NCI-H1048 (cell line): ENCODE results near the gene MMRN2.
"Not testable (repeated sequence)": the region's sequence is repeated elsewhere in the genome, so short reads cannot be mapped to it uniquely, and the experiment has no call there.

Experiments
- DNase-seq: peaks from one replicate; lab custom pipeline; 2025; lab: John Stamatoyannopoulos, UW

MMRN2 gene

DNA sequence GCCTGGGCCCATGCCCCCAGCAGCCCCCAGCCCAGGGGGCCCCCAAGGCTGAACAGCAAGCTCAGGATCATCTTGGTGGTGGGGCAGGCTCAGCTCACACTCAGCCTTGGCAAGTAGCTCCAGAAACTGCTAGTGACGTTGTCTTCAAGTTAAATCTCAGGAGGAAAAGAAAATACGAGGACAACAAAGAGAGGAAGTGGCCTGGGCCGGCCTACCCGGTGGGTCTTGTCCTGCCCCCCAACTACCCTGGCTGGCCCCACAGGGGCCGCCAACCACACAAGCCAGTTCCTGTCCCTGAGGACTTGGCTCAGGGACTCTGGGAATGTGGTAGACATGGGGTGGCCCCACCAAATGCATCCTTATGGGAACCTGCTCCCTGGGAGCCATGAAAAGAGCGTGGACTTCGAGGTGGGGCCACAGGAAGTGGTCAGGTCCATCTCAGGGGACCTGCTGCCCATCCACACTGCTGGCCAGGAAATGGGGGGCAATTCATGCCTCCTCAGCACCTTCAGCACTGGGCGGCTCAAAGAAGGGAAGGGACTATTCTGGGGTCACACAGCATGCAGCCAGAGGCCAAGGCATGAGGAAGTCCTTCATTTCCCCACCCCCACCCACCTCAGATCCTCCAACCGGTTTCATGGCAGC is at the start of gene MMRN2:
MMRN2 (minus strand) TSS at position 145 of the 645 bp plus-strand sequence; CDS start at position 71, 74 bp downstream.
- no peak for DNase-seq

DNA sequence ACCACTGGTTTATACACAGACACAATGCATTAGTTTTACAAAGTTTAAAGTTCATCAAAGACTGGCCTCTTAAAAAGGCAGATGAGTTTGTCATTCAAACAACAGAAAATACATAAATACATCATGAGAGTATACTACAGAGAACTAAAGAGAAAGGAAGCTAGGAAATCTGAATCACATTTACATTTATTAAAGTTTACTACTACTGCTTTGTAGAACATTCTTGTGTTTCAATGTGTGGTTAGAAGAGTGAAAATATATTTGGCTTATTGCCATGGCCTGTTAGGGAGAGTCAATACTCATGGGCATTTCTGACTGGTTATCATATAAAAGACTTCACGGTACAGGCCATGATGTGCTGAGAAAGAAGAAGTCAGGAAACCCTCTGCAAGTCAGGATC is 49.7 kb upstream of the MMRN2 start:
- DNase-seq, result not testable (repeated sequence)

GRCh38 chr10:87000491-87000890 is 43.1 kb upstream of the MMRN2 start:
- DNase-seq, result no peak

DNA sequence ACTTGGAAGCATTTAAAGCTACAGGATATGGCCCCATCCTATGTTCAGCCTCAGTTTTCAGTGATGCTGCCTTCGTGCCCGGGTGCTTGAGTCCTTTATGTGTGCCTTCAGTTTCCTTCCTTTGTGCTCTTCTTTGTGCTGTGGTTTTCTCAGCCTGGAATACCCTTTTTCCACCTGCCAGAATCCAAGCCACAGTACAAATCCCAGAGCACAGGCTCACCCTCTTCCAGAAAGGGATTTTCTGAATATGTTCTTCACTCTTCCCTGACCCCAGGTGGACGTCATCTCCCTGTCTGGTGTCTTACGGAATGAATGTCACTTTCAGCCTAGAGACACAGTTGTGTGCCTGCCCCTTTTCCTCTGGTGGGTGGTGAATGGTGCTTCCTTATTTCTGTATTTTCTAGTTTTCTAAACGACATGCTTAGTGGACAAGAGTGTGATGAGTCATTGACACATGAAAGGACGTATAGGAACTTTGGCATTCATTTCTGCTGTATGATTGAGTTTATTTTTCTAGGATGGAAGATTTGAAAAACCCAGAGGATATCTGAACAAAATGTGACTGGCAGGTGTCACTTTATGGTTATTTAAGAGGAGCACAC is 42.5 kb upstream of the MMRN2 start:
- not testable (repeated sequence) for DNase-seq

DNA sequence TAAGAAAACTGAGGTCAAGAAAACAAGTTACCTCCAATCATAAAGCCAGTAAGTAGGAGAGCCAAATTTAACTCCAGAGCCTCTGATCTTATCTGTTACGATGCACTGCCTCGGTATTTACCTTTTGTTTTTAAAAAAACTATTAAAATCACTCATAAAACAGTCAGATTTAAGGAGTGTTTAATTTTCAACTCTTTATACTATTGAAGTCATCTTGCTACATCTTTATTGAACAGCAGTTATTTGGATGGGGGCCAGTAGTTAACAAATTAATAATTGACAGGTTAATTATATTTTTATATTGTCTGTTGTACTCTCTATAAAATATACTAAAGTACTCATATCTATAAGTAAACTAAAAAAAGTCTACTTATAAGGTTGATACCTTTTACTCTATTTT is 35.5 kb upstream of the MMRN2 start:
- no peak for DNase-seq

- no peak for DNase-seq
Measured at GRCh38 chr10:86992456-86992855, 35.0 kb upstream of the MMRN2 start.

GRCh38 chr10:86991362-86991761 is 33.9 kb upstream of the MMRN2 start:
- DNase-seq, result not testable (repeated sequence)

DNA sequence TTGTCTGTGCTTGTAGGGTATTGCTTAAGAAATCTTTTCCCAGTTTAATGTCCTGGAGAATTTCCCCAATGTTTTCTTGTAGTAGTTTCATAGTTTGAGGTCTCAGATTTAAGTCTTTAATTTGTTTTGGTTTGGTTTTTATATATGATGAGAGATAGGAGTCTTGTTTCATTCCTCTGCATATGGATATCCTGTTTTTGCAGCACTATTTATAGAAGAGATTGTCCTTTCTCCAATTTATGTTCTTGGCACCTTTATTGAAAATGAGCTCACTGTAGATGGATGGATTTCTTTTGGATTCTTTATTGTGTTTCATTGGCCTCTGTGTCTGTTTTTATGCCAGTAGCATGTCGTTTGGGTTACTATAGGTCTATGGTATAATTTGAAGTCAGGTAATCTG is 31.1 kb upstream of the MMRN2 start:
- no peak for DNase-seq

DNA sequence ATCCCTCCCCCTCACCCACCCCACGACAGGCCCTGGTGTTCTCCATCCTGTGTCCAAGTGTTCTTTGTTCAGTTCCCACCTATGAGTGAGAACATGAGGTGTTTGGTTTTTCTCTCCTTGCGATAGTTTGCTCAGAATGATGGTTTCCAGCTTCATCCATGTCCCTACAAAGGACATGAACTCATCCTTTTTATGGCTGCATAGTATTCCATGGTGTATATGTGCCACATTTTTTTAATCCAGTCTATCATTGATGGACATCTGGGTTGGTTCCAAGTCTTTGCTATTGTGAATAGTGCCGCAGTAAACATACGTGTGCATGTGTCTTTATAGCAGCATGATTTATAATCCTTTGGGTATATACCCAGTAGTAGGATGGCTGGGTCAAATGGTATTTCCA is 27.1 kb upstream of the MMRN2 start:
- DNase-seq, result not testable (repeated sequence)

GRCh38 chr10:86981716-86982115 is 24.3 kb upstream of the MMRN2 start:
- DNase-seq, result no peak

DNA sequence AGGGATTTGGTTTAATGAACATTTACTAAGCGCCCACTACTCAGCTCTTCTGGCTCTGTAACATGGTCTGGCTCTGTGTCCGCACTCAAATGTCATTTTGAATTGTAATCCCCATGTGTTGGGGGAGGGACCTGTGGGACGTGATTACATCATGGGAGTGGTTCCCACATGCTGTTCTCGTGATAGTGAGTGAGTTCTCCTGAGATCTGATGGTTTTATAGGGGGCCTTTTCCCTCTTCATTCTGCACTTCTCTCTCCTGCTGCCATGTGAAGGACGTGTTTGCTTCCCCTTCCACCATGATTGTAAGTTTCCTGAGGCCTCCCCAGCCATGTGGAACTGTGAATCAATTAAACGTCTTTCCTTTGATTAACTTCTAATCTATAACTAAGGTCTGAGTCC is 23.6 kb upstream of the MMRN2 start:
- not testable (repeated sequence) for DNase-seq

- no peak for DNase-seq
Measured at GRCh38 chr10:86979977-86980448, 22.6 kb upstream of the MMRN2 start.

DNA sequence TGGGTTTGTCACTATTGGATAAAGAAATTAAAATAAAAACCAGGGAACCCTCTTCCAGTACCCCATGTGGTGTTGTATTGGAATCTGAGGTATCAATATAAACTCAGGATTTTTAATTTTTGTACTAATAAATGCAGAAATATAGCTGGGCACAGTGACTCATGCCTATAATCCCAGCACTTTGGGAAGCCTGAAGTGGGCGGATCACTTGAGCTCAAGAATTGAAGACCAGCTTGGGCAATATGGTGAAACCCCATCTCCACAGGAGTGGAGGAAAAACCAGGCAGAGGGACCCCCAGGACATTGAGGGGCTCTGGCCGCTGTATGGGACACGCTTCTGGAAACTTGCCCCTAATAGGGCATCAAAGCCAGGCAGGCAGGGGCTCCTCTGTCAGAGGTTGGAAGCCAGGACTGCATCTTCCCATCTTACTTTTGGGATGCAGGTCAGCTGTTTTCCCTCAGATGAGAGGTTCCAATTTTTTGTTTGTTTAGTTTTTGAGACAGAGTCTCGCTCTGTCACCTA is 21.9 kb upstream of the MMRN2 start:
- DNase-seq, result no peak

DNA sequence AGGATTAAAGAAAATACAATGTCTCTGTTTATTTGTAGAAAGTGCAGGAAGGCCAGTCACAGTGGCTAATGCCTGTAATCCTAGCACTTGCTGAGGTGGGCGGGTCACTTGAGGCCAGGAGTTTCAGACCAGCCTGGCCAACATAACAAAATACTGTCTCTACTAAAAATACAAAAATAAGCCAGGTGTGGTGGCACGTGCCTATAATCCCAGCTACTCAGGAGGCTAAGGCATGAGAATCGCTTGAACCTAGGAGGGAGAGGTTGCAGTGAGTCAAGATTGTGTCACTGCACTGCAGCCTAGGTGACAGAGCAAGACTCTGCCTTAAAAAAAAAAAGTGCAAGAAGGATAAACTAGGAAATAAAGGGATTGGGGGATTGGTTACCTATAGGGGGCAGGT is 21.0 kb upstream of the MMRN2 start:
- not testable (repeated sequence) for DNase-seq

GRCh38 chr10:86976362-86977056 is 19.1 kb upstream of the MMRN2 start:
- no peak for DNase-seq

GRCh38 chr10:86974484-86974883 is 17.1 kb upstream of the MMRN2 start:
- DNase-seq, result no peak

GRCh38 chr10:86972613-86973380 is 15.4 kb upstream of the MMRN2 start:
- no peak for DNase-seq

DNA sequence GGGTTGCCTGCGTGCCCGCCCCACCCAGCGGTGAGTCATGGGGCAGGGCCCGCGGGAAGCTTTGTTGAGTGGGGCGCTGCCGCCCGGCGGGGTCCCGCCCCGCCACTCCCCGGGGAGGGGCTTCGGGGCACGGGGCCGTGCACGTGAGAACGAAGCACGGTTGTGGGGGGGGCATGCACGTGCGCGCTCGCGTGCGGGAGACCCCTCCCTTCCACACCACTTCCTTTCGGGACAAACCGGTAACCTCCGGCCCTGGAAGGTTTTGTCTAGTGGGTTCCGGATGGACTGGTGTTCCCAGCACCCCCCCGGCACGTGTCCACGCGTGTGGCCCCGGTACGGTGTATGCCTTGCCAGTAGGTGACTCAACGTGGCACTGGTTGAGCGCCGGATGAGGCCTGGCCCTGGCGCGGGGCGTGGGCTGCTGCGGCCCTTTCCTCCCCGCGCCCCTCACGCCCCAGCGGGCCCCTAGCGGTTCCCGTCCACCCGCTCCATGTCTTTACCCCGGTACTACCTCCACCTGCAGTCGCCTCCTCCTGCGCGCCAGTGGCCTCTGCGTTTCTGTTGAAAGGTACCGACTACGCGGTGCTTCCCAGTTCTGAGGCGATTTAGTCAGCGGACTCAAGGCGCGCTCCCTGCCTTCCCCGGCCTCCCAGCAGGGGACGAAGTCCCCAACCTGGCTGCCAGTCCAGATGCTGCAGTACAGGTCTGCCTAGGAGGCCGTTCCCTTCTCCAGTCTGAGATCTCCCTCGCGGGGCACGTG is 14.0 kb upstream of the MMRN2 start:
- DNase-seq, result no peak

DNA sequence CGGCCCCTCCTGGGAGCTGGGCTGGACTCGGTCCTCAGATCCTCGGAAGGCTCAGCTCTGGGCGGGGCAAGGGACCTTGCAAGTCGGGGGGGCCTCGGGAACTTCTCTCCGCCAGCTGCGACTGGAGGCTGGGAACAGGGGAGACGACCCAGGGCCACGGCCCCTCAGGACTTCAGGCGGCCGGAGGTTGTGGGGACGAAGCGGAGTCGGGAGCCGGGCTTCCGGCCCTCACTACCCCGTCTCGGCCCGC is 13.5 kb upstream of the MMRN2 start:
- DNase-seq, result no peak

DNA sequence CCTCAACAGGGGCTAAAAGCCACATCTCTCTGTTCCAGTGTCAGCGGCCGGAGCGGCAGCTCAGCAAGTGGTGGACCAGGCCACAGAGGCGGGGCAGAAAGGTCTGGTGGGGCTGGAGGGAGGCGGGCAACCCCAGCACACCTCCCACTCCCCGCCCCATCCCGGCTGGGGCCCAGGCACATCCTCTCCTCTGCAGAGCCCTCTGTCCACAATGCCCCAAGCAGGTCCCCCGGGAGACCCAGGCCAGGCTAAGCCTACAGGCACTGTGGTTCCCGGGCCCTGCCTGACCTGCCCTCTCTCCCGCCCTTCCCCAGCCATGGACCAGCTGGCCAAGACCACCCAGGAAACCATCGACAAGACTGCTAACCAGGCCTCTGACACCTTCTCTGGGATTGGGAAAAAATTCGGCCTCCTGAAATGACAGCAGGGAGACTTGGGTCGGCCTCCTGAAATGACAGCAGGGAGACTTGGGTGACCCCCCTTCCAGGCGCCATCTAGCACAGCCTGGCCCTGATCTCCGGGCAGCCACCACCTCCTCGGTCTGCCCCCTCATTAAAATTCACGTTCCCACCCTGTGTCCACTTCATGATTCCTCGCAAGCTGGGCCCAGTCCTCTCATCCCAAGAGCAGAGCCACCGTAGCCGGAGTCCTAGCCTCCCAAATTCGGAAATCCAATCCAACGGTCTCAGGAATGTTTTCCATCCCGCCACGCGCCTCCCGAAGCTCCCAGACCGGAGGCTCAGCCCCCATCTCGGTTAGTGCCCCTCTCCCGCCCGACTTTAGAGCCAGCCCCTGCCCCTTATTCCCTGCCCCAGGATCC is 13.0 kb upstream of the MMRN2 start:
- DNase-seq, result no peak
